ENCODE measurements around the gene LRRFIP2. TPM values are rescaled to one million over a fixed set of nuclear protein-coding genes. Genes with fewer than 3 reads are reported as not detected.

LRRFIP2 gene
- total and polyA plus RNA-seq, 4 donors, result 44.5 to 96.9 (median 57.0) TPM

DNA sequence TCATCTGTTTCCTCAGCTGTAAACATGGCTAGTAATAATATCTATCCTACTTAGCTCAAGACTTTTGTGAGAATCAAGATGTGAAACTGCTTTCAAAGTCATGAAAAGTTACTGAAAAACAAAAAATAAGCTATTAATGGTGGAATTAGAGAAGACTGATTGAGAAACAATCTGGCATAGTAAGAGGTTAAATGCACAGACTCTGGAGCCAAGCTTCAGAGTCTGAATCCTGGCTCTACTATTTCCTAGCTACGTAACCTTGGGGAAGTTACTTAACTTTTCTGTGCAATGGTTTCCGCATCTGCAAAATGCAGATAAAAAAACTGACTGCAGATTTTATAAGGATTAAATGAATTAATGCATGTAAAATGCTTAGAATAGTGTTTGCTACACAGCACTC lies 28.8 kb downstream of the LRRFIP2 start:
- intact Hi-C loops (cut with DNase I), result no loop called here
- 3 to 15% methylated on average over 2 of the region's 2 CpGs for WGBS, 2 donors
- H3K36me3 ChIP-seq (ENCODE audit: control insufficient read depth in 1 of 2, insufficient read depth in 2 of 2, low read length in 1 of 2), result peaks cover 0 to 2% of the 10 kb centered on the region in 2 donors
- ATAC-seq (ENCODE audit: low FRiP score) (no peak), DNase-seq (no peak)
- H3K4me1 ChIP-seq (ENCODE audit: control insufficient read depth in 1 of 2, insufficient read depth in 2 of 2, low read length in 2 of 2), result peaks cover 0 to 7% of the 10 kb centered on the region in 2 donors
- no peak overlapping the region for H3K4me3 ChIP-seq (ENCODE audit: low read length in 2 of 2)
- no peaks in the 10 kb centered on the region for H3K9me3 ChIP-seq (ENCODE audit: control insufficient read depth, low read length)
- no peak overlapping the region for H3K27ac ChIP-seq (ENCODE audit: low read depth in 1 of 2, low read length in 2 of 2)
- no peaks in the 10 kb centered on the region for H3K27me3 ChIP-seq (ENCODE audit: control insufficient read depth in 1 of 2, insufficient read depth in 2 of 2, low read length in 1 of 2)

- Histone ChIP-seq H3K36me3 (ENCODE audit: control insufficient read depth in 1 of 2, insufficient read depth in 2 of 2, low read length in 1 of 2) (peaks cover 0 to 2% of the 10 kb centered on the region in 2 donors), H3K27me3 (ENCODE audit: control insufficient read depth in 1 of 2, insufficient read depth in 2 of 2, low read length in 1 of 2) (no peaks in the 10 kb centered on the region), H3K4me1 (ENCODE audit: control insufficient read depth in 1 of 2, insufficient read depth in 2 of 2, low read length in 2 of 2) (peaks cover 0 to 7% of the 10 kb centered on the region in 2 donors), H3K9me3 (ENCODE audit: control insufficient read depth, low read length) (no peaks in the 10 kb centered on the region), H3K4me3 (ENCODE audit: low read length in 2 of 2) (no peak overlapping the region), H3K27ac (ENCODE audit: low read depth in 1 of 2, low read length in 2 of 2) (no peak overlapping the region)
- intact Hi-C loops (cut with DNase I), result no loop called here
- DNase-seq (no peak), ATAC-seq (ENCODE audit: low FRiP score) (no peak)
Observed at GRCh38 chr3:37144806-37145205, 29.6 kb downstream of the LRRFIP2 start.

DNA sequence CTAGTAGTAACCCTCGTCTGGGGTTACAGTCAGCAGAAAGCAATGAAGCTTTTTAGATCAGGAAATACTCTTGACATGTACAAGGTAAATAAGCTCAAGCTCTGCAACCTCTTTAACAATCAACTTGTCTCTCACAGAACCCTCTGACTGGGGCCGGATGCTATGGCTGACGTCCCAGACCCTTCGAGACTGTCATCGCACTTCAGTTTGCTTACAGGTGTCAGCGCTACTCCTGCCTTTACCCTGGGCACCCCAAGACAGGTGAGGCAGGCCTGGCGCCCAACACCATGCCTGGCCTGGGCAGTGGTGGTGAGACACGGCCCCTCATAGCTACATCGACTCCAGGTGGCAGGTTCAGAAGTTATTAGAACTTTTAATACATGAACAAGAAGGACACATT lies 30.6 kb downstream of the LRRFIP2 start:
- no peak overlapping the region for H3K27ac ChIP-seq (ENCODE audit: low read depth in 1 of 2, low read length in 2 of 2)
- DNase-seq (no peak), ATAC-seq (ENCODE audit: low FRiP score) (no peak)
- WGBS, 2 donors, result 91 to 94% methylated on average over 9 of the region's 9 CpGs
- H3K36me3 ChIP-seq (ENCODE audit: control insufficient read depth in 1 of 2, insufficient read depth in 2 of 2, low read length in 1 of 2), result peaks cover 0 to 2% of the 10 kb centered on the region in 2 donors
- no peaks in the 10 kb centered on the region for H3K9me3 ChIP-seq (ENCODE audit: control insufficient read depth, low read length)
- H3K27me3 ChIP-seq (ENCODE audit: control insufficient read depth in 1 of 2, insufficient read depth in 2 of 2, low read length in 1 of 2), result no peaks in the 10 kb centered on the region
- intact Hi-C loops (cut with DNase I), result no loop called here
- H3K4me3 ChIP-seq (ENCODE audit: low read length in 2 of 2), result no peak overlapping the region
- peaks cover 2 to 7% of the 10 kb centered on the region in 2 donors for H3K4me1 ChIP-seq (ENCODE audit: control insufficient read depth in 1 of 2, insufficient read depth in 2 of 2, low read length in 2 of 2)

GRCh38 chr3:37141676-37142075 lies 32.7 kb downstream of the LRRFIP2 start:
- DNase-seq (no peak), ATAC-seq (ENCODE audit: low FRiP score) (no peak)
- Histone ChIP-seq H3K27me3 (ENCODE audit: control insufficient read depth in 1 of 2, insufficient read depth in 2 of 2, low read length in 1 of 2) (no peaks in the 10 kb centered on the region), H3K36me3 (ENCODE audit: control insufficient read depth in 1 of 2, insufficient read depth in 2 of 2, low read length in 1 of 2) (peaks cover 0 to 2% of the 10 kb centered on the region in 2 donors), H3K4me1 (ENCODE audit: control insufficient read depth in 1 of 2, insufficient read depth in 2 of 2, low read length in 2 of 2) (peaks cover 2 to 12% of the 10 kb centered on the region in 2 donors), H3K9me3 (ENCODE audit: control insufficient read depth, low read length) (no peaks in the 10 kb centered on the region), H3K27ac (ENCODE audit: low read depth in 1 of 2, low read length in 2 of 2) (no peak overlapping the region), H3K4me3 (ENCODE audit: low read length in 2 of 2) (no peak overlapping the region)
- intact Hi-C loops (cut with DNase I), result no loop called here
- WGBS, 2 donors, result 90 to 91% methylated on average over 3 of the region's 3 CpGs

- Histone ChIP-seq H3K4me1 (ENCODE audit: control insufficient read depth in 1 of 2, insufficient read depth in 2 of 2, low read length in 2 of 2) (peaks cover 2 to 12% of the 10 kb centered on the region in 2 donors), H3K9me3 (ENCODE audit: control insufficient read depth, low read length) (no peaks in the 10 kb centered on the region), H3K36me3 (ENCODE audit: control insufficient read depth in 1 of 2, insufficient read depth in 2 of 2, low read length in 1 of 2) (peaks cover 0 to 2% of the 10 kb centered on the region in 2 donors), H3K27me3 (ENCODE audit: control insufficient read depth in 1 of 2, insufficient read depth in 2 of 2, low read length in 1 of 2) (no peaks in the 10 kb centered on the region), H3K4me3 (ENCODE audit: low read length in 2 of 2) (no peak overlapping the region), H3K27ac (ENCODE audit: low read depth in 1 of 2, low read length in 2 of 2) (peak overlapping the region in 1 of 2 donors; percentile 28)
- DNase-seq, result no peak
- WGBS, 2 donors, result 91 to 94% methylated on average over 3 of the region's 3 CpGs
- intact Hi-C loops (cut with DNase I), result no loop called here
- ATAC-seq (ENCODE audit: low FRiP score), result no peak
Observed at GRCh38 chr3:37140899-37141541, 33.4 kb downstream of the LRRFIP2 start.

DNA sequence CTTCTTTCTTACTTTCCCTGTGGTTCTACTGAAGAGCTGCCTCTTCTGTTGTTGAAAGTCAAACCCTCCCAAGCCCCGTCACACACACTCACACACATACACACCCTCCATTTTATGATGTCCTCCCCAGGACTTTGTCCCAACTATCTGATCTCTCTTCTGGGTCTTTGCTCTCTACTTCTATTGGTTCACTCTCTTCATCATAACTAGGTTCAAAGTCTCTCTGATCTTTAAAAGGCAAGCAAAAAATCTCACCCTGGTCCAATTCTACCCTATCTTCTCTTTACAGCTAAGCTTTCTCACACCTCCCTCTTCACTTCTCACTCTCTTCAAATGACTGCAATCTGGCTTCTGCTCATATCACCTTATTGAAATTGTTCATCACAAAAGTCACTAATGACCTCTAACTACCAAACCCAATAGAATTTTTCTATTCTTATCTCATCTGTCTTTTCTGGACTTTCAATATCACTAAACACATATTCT lies 34.8 kb downstream of the LRRFIP2 start:
- intact Hi-C loops (cut with DNase I), result no loop called here
- H3K36me3 ChIP-seq (ENCODE audit: control insufficient read depth in 1 of 2, insufficient read depth in 2 of 2, low read length in 1 of 2), result peaks cover 0 to 2% of the 10 kb centered on the region in 2 donors
- DNase-seq, result no peak
- no peak overlapping the region for H3K27ac ChIP-seq (ENCODE audit: low read depth in 1 of 2, low read length in 2 of 2)
- H3K4me1 ChIP-seq (ENCODE audit: control insufficient read depth in 1 of 2, insufficient read depth in 2 of 2, low read length in 2 of 2), result peaks cover 2 to 8% of the 10 kb centered on the region in 2 donors
- no peaks in the 10 kb centered on the region for H3K9me3 ChIP-seq (ENCODE audit: control insufficient read depth, low read length)
- WGBS, 2 donors, result 98 to 100% methylated on average over 1 of the region's 1 CpG
- no peaks in the 10 kb centered on the region for H3K27me3 ChIP-seq (ENCODE audit: control insufficient read depth in 1 of 2, insufficient read depth in 2 of 2, low read length in 1 of 2)
- no peak for ATAC-seq (ENCODE audit: low FRiP score)
- no peak overlapping the region for H3K4me3 ChIP-seq (ENCODE audit: low read length in 2 of 2)

- 39 to 53% methylated on average over 2 of the region's 2 CpGs for WGBS, 2 donors
- Histone ChIP-seq H3K4me3 (ENCODE audit: low read length in 2 of 2) (no peak overlapping the region), H3K36me3 (ENCODE audit: control insufficient read depth in 1 of 2, insufficient read depth in 2 of 2, low read length in 1 of 2) (peaks cover 0 to 2% of the 10 kb centered on the region in 2 donors), H3K27me3 (ENCODE audit: control insufficient read depth in 1 of 2, insufficient read depth in 2 of 2, low read length in 1 of 2) (no peaks in the 10 kb centered on the region), H3K9me3 (ENCODE audit: control insufficient read depth, low read length) (no peaks in the 10 kb centered on the region), H3K4me1 (ENCODE audit: control insufficient read depth in 1 of 2, insufficient read depth in 2 of 2, low read length in 2 of 2) (peaks cover 2 to 8% of the 10 kb centered on the region in 2 donors), H3K27ac (ENCODE audit: low read depth in 1 of 2, low read length in 2 of 2) (no peak overlapping the region)
- intact Hi-C loops (cut with DNase I), result no loop called here
- DNase-seq (no peak), ATAC-seq (ENCODE audit: low FRiP score) (no peak)
Observed at GRCh38 chr3:37138816-37139215, 35.6 kb downstream of the LRRFIP2 start.

- intact Hi-C loops (cut with DNase I), result no loop called here
- DNase-seq, result no peak
- no peaks in the 10 kb centered on the region for H3K9me3 ChIP-seq (ENCODE audit: control insufficient read depth, low read length)
- H3K4me3 ChIP-seq (ENCODE audit: low read length in 2 of 2), result no peak overlapping the region
- H3K4me1 ChIP-seq (ENCODE audit: control insufficient read depth in 1 of 2, insufficient read depth in 2 of 2, low read length in 2 of 2), result peaks cover 2 to 5% of the 10 kb centered on the region in 2 donors
- WGBS, 2 donors, result 45 to 62% methylated on average over 1 of the region's 1 CpG
- H3K27me3 ChIP-seq (ENCODE audit: control insufficient read depth in 1 of 2, insufficient read depth in 2 of 2, low read length in 1 of 2), result no peaks in the 10 kb centered on the region
- no peaks in the 10 kb centered on the region for H3K36me3 ChIP-seq (ENCODE audit: control insufficient read depth in 1 of 2, insufficient read depth in 2 of 2, low read length in 1 of 2)
- no peak overlapping the region for H3K27ac ChIP-seq (ENCODE audit: low read depth in 1 of 2, low read length in 2 of 2)
- ATAC-seq (ENCODE audit: low FRiP score), result no peak
Observed at GRCh38 chr3:37137516-37137915, 36.9 kb downstream of the LRRFIP2 start.

DNA sequence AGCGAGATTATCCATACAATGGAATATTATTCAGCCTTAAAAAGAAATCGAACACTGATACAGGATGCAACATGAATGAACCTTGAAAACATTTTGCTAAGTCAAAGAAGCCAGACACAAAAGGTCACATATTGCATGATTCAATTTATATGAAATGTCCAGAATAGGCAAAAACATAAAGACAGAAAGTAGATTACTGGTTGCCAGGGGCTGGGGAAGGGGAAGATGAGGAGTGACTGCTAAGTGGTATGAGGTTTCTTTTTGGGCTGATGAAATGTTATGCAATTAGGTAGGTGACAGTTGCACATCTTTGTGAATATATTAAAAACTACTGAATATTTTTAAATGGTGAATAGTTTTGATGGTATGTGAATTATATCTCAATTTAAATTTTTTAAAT lies 38.3 kb downstream of the LRRFIP2 start:
- WGBS, 2 donors, result 99 to 100% methylated on average over 2 of the region's 2 CpGs
- DNase-seq (no peak), ATAC-seq (ENCODE audit: low FRiP score) (no peak)

More for the DNA sequence above, 38.3 kb downstream of the LRRFIP2 start:
- Histone ChIP-seq H3K4me3 (ENCODE audit: low read length in 2 of 2) (no peak overlapping the region), H3K9me3 (ENCODE audit: control insufficient read depth, low read length) (no peaks in the 10 kb centered on the region), H3K27ac (ENCODE audit: low read depth in 1 of 2, low read length in 2 of 2) (no peak overlapping the region), H3K4me1 (ENCODE audit: control insufficient read depth in 1 of 2, insufficient read depth in 2 of 2, low read length in 2 of 2) (peaks cover 4 to 10% of the 10 kb centered on the region in 2 donors), H3K36me3 (ENCODE audit: control insufficient read depth in 1 of 2, insufficient read depth in 2 of 2, low read length in 1 of 2) (no peaks in the 10 kb centered on the region), H3K27me3 (ENCODE audit: control insufficient read depth in 1 of 2, insufficient read depth in 2 of 2, low read length in 1 of 2) (no peaks in the 10 kb centered on the region)
- intact Hi-C loops (cut with DNase I), result no loop called here
